Left renal cortex interstitium (tissue), 4 donors: Measurements from ENCODE around the gene SMARCD3. TPM values are rescaled to one million over a fixed set of nuclear protein-coding genes. Genes with fewer than 3 reads are reported as not detected.

Source experiments
- DNase-seq, 4 donors: peaks; one replicate each; pipeline ENCODE4 v3.0.0-alpha.2; 2013; ENCODE audit warnings: low read depth in 4 of 4, low spot score in 2 of 4, missing footprints in 1 of 4
- polyA plus RNA-seq, 4 donors: library from polyadenylated mRNA; unstranded; fragments of 120-200 nt; gene quantifications; one replicate each; pipeline ENCODE4 v1.2.1, GENCODE V29; 2013; ENCODE audit not compliant: insufficient read length in 4 of 4

SMARCD3 gene
- polyA plus RNA-seq, 4 donors = 60.5 to 90.4 (median 76.0) TPM

- DNase-seq = no peak
These were observed 9.3 kb downstream of the SMARCD3 start for GRCh38 chr7:151238924-151239836.

- no peak for DNase-seq
These were observed 10.2 kb downstream of the SMARCD3 start for GRCh38 chr7:151238190-151238810.

GRCh38 chr7:151237244-151238189 lies 11.0 kb downstream of the SMARCD3 start:
- DNase-seq = no peak

DNA sequence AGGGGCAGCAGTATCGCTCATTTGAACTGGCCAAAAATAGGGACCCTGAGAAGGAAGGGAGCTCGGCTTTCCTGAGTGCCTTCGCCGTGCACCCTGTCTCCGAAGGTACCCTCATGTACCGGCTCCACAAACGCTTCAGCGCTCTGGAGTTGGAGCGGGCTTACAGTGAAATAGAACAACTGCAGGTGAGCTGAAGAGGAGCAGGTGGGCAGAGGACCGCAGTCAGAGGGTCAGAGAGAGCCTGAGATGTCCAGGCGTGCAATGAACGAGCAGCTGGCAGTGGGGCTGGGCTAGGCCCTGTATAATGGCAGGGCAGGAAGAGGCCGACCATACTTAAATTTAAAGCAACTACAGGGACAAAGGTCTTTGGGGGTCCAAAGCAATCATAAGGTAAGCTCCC lies 12.1 kb downstream of the SMARCD3 start:
- no peak for DNase-seq

- DNase-seq = no peak
These were observed 13.3 kb downstream of the SMARCD3 start for GRCh38 chr7:151235091-151235787.

DNA sequence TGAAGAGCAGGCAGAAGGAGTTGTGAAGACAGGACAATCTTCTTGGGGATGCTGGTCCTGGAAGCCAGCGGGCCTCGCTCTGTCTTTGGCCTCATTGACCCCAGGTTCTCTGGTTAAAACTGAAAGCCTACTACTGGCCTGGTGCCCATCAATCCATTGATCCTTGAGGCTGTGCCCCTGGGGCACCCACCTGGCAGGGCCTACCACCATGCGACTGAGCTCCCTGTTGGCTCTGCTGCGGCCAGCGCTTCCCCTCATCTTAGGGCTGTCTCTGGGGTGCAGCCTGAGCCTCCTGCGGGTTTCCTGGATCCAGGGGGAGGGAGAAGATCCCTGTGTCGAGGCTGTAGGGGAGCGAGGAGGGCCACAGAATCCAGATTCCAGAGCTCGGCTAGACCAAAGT lies 14.7 kb downstream of the SMARCD3 start:
- no peak for DNase-seq

DNA sequence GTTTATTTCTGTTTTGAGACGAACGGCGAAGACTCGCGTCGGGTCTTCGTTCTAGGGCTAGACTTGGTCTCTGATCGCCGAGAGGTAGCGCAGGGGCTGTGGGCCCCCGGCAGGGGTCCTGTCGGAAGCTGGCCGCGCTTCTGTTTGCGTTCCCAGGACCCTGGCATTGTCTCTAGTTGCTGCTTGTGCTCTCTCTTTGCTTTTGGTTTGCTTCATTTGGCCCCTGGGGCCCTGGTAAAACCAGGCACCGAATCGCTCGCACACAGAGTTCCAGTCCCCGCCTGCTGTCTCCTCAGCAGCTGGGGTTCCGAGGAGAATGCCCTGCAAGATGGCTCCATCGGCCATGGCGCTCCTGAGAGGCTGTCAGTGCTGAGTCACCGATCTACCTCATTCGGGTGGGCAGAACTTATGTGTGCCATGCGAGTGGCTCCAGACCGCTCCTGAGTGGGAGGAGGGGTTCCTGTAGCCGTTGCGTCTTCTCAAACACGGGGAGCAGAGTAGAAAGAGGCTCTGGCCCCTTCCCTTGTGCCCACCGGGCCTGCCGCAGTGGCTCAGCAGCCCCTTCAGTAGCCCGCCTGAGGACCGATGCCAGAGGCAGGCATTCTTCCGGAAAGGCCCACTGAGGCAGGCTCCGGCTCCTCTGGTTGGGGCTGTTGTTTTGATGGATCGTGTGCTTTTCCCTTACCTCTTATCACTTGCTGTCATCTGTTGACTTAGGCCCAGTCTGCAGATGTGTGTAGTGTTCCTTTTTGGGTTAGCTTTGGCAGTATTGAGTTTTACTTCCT lies 15.4 kb downstream of the SMARCD3 start:
- no peak for DNase-seq

GRCh38 chr7:151232091-151232916 lies 16.2 kb downstream of the SMARCD3 start, which contains the start of gene CHPF2:
Gene CHPF2, plus strand, starts transcription at chr7:151232483. Its CDS starts 1,529 bp downstream, at chr7:151234012.
- DNase-seq = peak in 1 of 4 donors; percentile 80

DNA sequence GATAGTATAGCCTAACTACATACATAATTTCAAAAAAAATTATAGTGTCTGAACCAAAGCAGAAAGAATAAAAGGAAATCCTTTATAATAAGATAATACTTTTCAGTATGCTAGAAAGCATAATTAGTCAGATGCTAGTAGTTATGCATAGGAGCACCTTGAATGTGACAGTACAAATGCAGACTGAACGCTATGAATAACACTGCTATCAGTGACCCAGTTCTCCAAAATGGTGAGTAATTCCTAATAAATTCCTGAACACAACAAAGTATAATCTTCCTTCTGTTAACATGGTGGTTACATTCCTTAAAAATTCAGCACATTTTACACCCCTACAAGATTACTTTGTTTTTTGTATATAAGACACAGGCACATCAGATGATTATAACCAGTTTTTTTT lies 17.4 kb downstream of the SMARCD3 start:
- DNase-seq = no peak

GRCh38 chr7:151229249-151229648 lies 19.2 kb downstream of the SMARCD3 start:
- no peak for DNase-seq

- no peak for DNase-seq
These were observed 20.2 kb downstream of the SMARCD3 start for GRCh38 chr7:151228024-151228866.

DNA sequence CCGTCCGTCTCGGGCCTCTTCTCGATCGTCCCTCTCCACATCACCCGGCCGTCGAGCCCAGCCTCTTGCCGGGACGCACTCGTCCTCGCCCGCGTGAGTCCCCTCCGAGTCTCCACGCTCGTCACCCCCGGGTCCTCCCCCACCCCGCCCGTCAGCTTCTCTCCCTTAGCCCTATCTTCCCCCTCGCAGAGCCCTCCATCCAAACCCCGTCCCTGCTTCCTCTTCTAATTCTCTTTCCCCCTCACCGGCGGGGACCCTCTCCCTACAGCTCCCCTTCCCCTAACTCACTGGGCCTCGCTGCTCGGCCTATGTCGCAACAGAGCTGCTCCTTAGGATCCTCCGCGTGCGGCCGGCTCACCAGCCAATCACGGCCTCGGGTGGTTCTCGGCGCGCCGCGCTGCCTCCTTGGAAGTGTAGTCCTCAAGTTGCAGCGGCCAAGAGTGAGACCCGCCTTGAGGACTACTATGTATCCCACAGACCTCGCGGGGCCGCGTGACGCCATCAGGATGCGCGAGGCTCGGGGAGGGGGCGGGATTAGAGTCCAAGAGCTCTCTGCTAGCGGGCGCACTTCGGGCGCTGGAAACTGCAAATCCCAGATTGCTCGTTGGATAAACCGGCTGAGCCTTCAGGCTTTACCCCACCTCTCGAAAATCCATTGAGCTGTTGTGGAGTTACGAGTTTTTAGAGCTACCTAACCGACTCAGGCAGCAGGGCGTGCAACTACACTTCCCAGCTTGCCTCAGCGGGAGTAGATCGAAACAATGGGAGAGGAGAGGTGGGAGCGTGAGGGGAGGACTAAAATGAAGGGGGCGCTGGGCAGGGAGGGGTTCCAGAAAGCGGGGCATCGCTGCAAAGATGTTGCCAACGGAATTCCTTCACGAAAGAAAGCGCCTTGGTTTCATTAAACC lies 21.4 kb downstream of the SMARCD3 start, which contains the start of gene ABCF2:
Gene ABCF2 (minus strand): TSS at position 331 of the 908 bp plus-strand sequence. CDS start 747 bp downstream, outside the sequence.
- DNase-seq = peak; percentile 95 to 99 (median 98)

DNA sequence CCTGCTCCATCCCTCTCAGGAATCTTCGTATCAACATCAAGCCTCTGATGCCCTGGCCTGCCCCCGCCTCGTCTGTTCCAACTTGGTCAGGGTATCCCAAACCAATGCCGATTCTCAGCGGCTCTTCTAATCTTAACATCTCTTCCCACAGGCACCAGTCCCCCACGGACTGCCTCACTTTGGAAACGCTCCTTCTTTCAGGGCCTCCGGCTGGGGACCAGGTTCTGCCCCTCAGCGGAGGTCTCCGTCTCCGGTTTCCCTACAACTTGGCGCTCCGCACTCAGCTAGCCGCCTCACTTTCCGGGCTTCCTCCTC lies 22.0 kb downstream of the SMARCD3 start:
- no peak for DNase-seq

- DNase-seq = no peak
These were observed 22.5 kb downstream of the SMARCD3 start for GRCh38 chr7:151225948-151226510.

GRCh38 chr7:151223728-151224127 lies 24.8 kb downstream of the SMARCD3 start:
- no peak for DNase-seq

DNA sequence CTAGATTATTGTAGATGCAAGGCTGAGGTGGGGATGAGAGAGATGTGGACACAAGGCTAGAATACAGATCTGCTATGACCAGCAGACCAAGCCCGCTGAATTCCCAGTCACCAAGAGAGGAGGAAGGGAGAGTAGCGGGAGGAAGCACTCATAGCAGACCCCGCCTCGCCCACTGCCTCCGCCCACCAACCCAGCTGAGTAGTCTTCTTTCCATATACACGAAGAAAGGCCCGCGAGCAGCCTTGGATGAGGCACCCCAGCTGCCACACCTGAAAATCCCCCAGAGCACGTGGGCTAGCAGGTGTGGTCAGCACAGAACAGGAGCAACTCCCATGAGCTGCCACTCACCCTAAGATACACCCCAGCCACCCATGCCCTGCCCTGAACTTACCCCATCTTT lies 30.3 kb downstream of the SMARCD3 start:
- no peak for DNase-seq
